Neutrophil (primary cell): ENCODE data around the gene TLK1.
A peak's percentile ranks its signal among the peaks of the same experiment; 100 is the strongest.
"Not testable (repeated sequence)": the region's sequence is repeated elsewhere in the genome, so short reads cannot be mapped to it uniquely, and the experiment has no call there.

Source experiments
- H3K27ac ChIP-seq: fragments of 200-600 bp; sonication (generic); 2 replicates; pipeline ENCODE4 v1.5.1; 2016; ENCODE audit warnings: mild to moderate bottlenecking, moderate library complexity
- H3K27me3 ChIP-seq: fragments of 200-600 bp; sonication (generic); 2 replicates; pipeline ENCODE4 v1.6.0; 2016; ENCODE audit warnings: mild to moderate bottlenecking
- H3K36me3 ChIP-seq: fragments of 200-600 bp; sonication (generic); 2 replicates; pipeline ENCODE4 v1.5.1; 2017
- H3K4me1 ChIP-seq, 2 experiments: fragments of 200-600 bp in 1 of 2; sonication (generic) in 1 of 2; 1 replicate in 1 of 2; 2 replicates in 1 of 2; pipeline versions ENCODE4 v1.5.1 to v1.6.1; 2013 to 2016; ENCODE audit warnings: low read depth in 1 of 2, low read length in 1 of 2, mild to moderate bottlenecking in 1 of 2, moderate library complexity in 1 of 2; ENCODE audit not compliant: control insufficient read depth in 1 of 2, insufficient read depth in 1 of 2
- H3K4me3 ChIP-seq, 2 experiments: fragments of 200-600 bp in 1 of 2; sonication (generic) in 1 of 2; 1 replicate in 1 of 2; 2 replicates in 1 of 2; pipeline ENCODE4 v1.5.1; 2013 to 2016; ENCODE audit warnings: low read depth in 1 of 2, low read length in 1 of 2, mild to moderate bottlenecking in 1 of 2, moderate library complexity in 1 of 2
- H3K9me3 ChIP-seq: fragments of 200-600 bp; sonication (generic); 2 replicates; pipeline ENCODE4 v1.5.1; 2016
- TF ChIP-seq, protein P1 (sequence below): fragments of 200-600 bp; sonication (generic); IDR thresholded peaks from 2 replicates; pipeline ENCODE4 v1.5.1; 2016; ENCODE audit warnings: antibody characterized with exemption

Gene TLK1

GRCh38 chr2:171167352-171167997 is 6.8 kb upstream of the TLK1 start:
- Histone ChIP-seq H3K36me3 (no peaks in the 10 kb centered on the region), H3K27me3 (no peaks in the 10 kb centered on the region), H3K4me3 (no peak overlapping the region), H3K27ac (no peak overlapping the region), H3K4me1 (peaks cover 14% of the 10 kb centered on the region in 2 experiments), H3K9me3 (no peaks in the 10 kb centered on the region)
- TF ChIP-seq, protein P1, sequence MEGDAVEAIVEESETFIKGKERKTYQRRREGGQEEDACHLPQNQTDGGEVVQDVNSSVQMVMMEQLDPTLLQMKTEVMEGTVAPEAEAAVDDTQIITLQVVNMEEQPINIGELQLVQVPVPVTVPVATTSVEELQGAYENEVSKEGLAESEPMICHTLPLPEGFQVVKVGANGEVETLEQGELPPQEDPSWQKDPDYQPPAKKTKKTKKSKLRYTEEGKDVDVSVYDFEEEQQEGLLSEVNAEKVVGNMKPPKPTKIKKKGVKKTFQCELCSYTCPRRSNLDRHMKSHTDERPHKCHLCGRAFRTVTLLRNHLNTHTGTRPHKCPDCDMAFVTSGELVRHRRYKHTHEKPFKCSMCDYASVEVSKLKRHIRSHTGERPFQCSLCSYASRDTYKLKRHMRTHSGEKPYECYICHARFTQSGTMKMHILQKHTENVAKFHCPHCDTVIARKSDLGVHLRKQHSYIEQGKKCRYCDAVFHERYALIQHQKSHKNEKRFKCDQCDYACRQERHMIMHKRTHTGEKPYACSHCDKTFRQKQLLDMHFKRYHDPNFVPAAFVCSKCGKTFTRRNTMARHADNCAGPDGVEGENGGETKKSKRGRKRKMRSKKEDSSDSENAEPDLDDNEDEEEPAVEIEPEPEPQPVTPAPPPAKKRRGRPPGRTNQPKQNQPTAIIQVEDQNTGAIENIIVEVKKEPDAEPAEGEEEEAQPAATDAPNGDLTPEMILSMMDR: no peak

DNA sequence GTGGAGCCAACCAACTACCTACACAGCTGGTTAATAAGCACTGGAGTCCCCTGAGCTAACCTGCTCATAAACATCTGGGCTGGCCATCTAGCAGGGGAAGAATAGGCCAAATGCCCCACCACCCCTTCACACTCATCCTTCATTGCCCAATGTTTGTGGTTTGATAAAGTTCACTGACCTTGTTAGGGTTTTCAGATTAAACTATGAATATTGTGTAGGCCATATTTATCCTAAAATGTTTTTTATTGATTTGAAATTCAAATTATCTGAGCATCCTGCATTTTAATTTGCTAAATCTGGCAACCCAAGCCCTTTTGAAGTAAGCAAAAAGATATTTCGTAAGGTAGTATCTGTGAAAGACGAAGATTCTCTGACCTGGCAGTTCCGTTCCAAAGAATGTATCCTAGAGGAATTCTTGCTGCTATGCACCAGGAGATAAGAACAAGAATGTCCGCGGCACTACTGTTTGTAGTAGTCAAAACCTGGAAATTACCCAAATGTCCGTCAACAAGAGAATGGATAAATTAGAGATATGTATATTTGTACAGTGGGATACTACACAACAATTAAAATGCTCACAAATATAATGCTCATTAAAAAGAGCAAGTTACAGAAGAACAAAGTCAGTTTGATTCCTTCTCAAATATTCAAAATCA is 5.8 kb upstream of the TLK1 start:
- no peaks in the 10 kb centered on the region for H3K36me3 ChIP-seq
- peaks cover 20 to 23% of the 10 kb centered on the region in 2 experiments for H3K4me1 ChIP-seq
- TF ChIP-seq, protein P1: no peak
- H3K9me3 ChIP-seq: no peaks in the 10 kb centered on the region
- H3K4me3 ChIP-seq: no peak overlapping the region
- H3K27me3 ChIP-seq: no peaks in the 10 kb centered on the region
- H3K27ac ChIP-seq: no peak overlapping the region

GRCh38 chr2:171165967-171166327 is 5.3 kb upstream of the TLK1 start:
- TF ChIP-seq, protein P1: no peak
- H3K27ac ChIP-seq: no peak overlapping the region

GRCh38 chr2:171163261-171163660 is 2.6 kb upstream of the TLK1 start:
- Histone ChIP-seq H3K27ac (peak overlapping the region; percentile 6), H3K9me3 (no peaks in the 10 kb centered on the region), H3K27me3 (no peaks in the 10 kb centered on the region), H3K4me1 (peaks cover 33 to 36% of the 10 kb centered on the region in 2 experiments), H3K4me3 (no peak overlapping the region), H3K36me3 (no peaks in the 10 kb centered on the region)
- TF ChIP-seq, protein P1: no peak

More at GRCh38 chr2:171165967-171166327, 5.3 kb upstream of the TLK1 start:
- peaks cover 23 to 26% of the 10 kb centered on the region in 2 experiments for H3K4me1 ChIP-seq
- no peaks in the 10 kb centered on the region for H3K36me3 ChIP-seq
- H3K27me3 ChIP-seq: no peaks in the 10 kb centered on the region
- no peaks in the 10 kb centered on the region for H3K9me3 ChIP-seq
- H3K4me3 ChIP-seq: no peak overlapping the region

GRCh38 chr2:171162522-171163197 is 2.0 kb upstream of the TLK1 start:
- peaks cover 33 to 42% of the 10 kb centered on the region in 2 experiments for H3K4me1 ChIP-seq
- not testable (repeated sequence) for H3K27me3 ChIP-seq, H3K36me3 ChIP-seq, H3K9me3 ChIP-seq, H3K4me3 ChIP-seq
- H3K27ac ChIP-seq: peak overlapping the region; percentile 6
